ENCODE measurements around the gene ELP5. TPM values are rescaled to one million over a fixed set of nuclear protein-coding genes. Genes with fewer than 3 reads are reported as not detected.

ELP5 gene
- polyA plus RNA-seq, 1 of the 3 experiments (the other 2 are of a cell fraction): 45.4 TPM

DNA sequence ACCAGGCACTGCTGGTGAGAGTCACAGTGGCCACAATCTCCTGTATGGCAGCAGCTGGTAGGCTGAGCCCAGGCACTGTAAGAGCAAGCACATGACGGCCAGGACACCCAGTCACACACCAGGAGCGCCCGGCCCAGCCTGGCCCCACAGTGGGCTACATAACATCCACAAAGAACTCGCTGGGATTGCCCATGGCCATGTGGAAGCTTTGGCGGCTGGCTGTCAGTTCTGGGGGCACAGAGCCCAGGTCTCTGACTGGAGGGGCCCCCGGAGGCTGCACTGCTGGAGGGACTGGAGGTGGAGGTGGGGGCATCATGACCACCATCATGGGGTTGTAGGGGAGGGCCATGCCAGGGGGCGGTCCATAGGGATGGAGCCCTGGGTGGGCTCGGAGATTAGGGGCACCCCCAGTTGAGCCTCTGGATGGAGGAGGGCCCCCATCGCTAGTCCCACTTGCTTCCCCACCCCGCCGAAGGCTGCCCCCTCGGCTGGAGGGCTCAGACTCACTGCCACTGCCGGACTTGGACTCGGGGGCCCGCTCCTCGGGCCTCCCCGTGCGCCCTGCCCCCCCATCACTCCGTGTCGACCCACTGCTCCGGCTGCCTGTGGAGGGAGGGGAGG, 26.2 kb upstream of the ELP5 start:
- WGBS (ENCODE audit: low lambda C conversion rate): 86% methylated on average over 8 of the region's 21 CpGs
- no peak overlapping the region for H3K9ac ChIP-seq
- no peaks in the 10 kb centered on the region for H3K27me3 ChIP-seq (ENCODE audit: insufficient read depth)
- no peak overlapping the region for H3K4me2 ChIP-seq
- H3K9me3 ChIP-seq: no peaks in the 10 kb centered on the region
- no peaks in the 10 kb centered on the region for H3K9me2 ChIP-seq
- H3K4me1 ChIP-seq (ENCODE audit: control insufficient read depth in 1 of 2, insufficient read depth in 2 of 2, low read depth in 1 of 2, low read length in 1 of 2): peaks cover 0 to 13% of the 10 kb centered on the region in 2 experiments; a peak in 2 of 4 replicates
- H4K20me1 ChIP-seq (ENCODE audit: insufficient read depth): peaks cover 13% of the 10 kb centered on the region
- TF ChIP-seq RAD21 (IDR thresholded peaks at IDR 0.05; ENCODE audit: low read length) (no peak), FOXM1 (IDR thresholded peaks at IDR 0.05; ENCODE audit: low read depth) (no peak), FOXJ3 (CRISPR knock-in tag; IDR thresholded peaks at IDR 0.05) (no peak), TCF12 (IDR thresholded peaks at IDR 0.05) (no peak), SMC3 (IDR thresholded peaks at IDR 0.05; ENCODE audit: low read depth, low read length) (no peak), FOSL2 (IDR thresholded peaks at IDR 0.05; ENCODE audit: borderline replicate concordance, low read depth) (no peak)
- H3K36me3 ChIP-seq (replicated peaks in 1 of 2; ENCODE audit: control insufficient read depth in 1 of 2, insufficient read depth in 2 of 2, low read length in 1 of 2): peaks cover 48 to 84% of the 10 kb centered on the region in 2 experiments
- no peak overlapping the region for H2AFZ ChIP-seq (ENCODE audit: low read depth)
- DNase-seq: no peak
- POLR2A ChIA-PET: interaction anchor here (1.0 to 1.4 kb wide), 2 partner anchors 8 to 180 kb away, joined by 3 read pairs; partner anchors contain the start of gene DVL2
- H3F3A ChIP-seq (replicated peaks; ENCODE audit: insufficient read depth): peaks cover 25% of the 10 kb centered on the region
- H3K4me3 ChIP-seq (ENCODE audit: low read depth in 2 of 2, low read length in 1 of 2): no peak overlapping the region
- peaks cover 26% of the 10 kb centered on the region for H3K79me2 ChIP-seq (ENCODE audit: insufficient read depth)
- CTCF ChIA-PET: interaction anchor here (0.6 to 2.3 kb wide), 2 partner anchors 71 to 96 kb away, joined by 3 to 8 read pairs; no protein-coding TSS in a partner anchor
- peak overlapping the region in 1 of 2 experiments; percentile 17; a peak in 1 of 4 replicates for H3K27ac ChIP-seq (ENCODE audit: low read depth in 2 of 2, low read length in 1 of 2)

DNA sequence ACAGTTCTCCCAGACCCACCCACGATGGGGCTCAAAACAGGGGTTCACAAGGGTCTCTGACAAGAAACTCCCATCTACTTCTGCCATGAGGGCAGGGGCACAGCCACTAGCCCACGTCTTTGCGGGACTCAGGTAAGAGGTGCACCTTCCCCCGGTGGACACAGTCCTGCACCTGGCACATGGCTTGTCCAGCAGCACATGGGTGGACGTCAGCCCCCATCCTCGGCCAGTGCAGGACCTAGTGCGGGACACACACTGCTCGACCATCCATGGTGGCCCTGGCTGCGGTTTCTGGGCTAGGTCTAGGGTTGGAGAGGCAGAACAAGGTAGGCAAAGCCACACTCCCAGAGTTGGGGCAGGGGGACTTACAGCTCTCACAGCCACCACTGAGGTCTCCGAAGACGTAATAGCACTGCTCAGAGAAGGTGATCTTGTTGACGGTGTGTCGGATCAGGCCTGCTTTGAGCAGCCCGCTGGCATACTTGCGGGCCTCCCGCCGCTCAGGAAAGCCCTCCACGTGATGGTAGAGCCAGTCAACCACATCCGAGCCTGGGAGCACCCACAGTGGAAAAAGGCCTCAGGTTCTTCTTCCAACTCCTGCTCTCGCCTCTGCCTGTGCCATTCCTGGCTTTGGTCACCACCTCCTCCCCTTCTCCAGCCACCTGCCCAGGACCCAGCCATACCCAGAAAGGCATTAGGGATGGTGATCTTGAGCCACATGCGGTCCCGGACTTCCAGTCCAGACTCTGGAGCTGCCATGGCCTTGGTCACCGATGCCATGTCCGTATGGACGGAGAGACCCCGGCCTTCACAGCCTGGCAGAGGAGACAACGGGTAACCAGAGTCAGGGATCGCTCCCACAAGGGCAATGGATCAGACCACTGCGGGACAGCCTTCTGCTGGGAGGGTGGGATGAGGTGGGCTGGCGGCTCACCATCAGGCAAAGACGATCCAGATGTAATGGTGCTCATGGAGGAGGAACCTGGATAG, 25.0 kb upstream of the ELP5 start:
- Histone ChIP-seq H3K9me2 (no peaks in the 10 kb centered on the region), H3K36me3 (replicated peaks in 1 of 2; ENCODE audit: control insufficient read depth in 1 of 2, insufficient read depth in 2 of 2, low read length in 1 of 2) (peaks cover 42 to 84% of the 10 kb centered on the region in 2 experiments), H3K79me2 (ENCODE audit: insufficient read depth) (peaks cover 26% of the 10 kb centered on the region), H3K4me1 (ENCODE audit: control insufficient read depth in 1 of 2, insufficient read depth in 2 of 2, low read depth in 1 of 2, low read length in 1 of 2) (peaks cover 3 to 6% of the 10 kb centered on the region in 2 experiments; a peak in 2 of 4 replicates), H4K20me1 (ENCODE audit: insufficient read depth) (peaks cover 22% of the 10 kb centered on the region), H3F3A (replicated peaks; ENCODE audit: insufficient read depth) (peaks cover 15% of the 10 kb centered on the region), H2AFZ (ENCODE audit: low read depth) (no peak overlapping the region), H3K4me3 (ENCODE audit: low read depth in 2 of 2, low read length in 1 of 2) (no peak overlapping the region), H3K27ac (ENCODE audit: low read depth in 2 of 2, low read length in 1 of 2) (no peak overlapping the region), H3K9ac (no peak overlapping the region), H3K4me2 (no peak overlapping the region), H3K27me3 (ENCODE audit: insufficient read depth) (no peaks in the 10 kb centered on the region), H3K9me3 (no peaks in the 10 kb centered on the region)
- ChIA-PET CTCF (interaction anchor here (1.0 kb wide), 1 partner anchor 70 kb away, joined by 5 read pairs; no protein-coding TSS in a partner anchor), POLR2A (no interaction called here)
- TF ChIP-seq RCOR1 (IDR thresholded peaks at IDR 0.05; ENCODE audit: low read length) (no peak), FOXJ3 (CRISPR knock-in tag; IDR thresholded peaks at IDR 0.05) (no peak), MEF2A (IDR thresholded peaks at IDR 0.05; ENCODE audit: borderline replicate concordance, low read depth) (no peak), TEAD4 (IDR thresholded peaks at IDR 0.05; ENCODE audit: borderline replicate concordance, insufficient read depth) (no peak), MXI1 (IDR thresholded peaks at IDR 0.05; ENCODE audit: low read depth, low read length) (no peak), FOSL2 (IDR thresholded peaks at IDR 0.05; ENCODE audit: borderline replicate concordance, low read depth) (no peak), CHD2 (IDR thresholded peaks at IDR 0.05; ENCODE audit: low read length, partially characterized antibody) (no peak), YY1 (IDR thresholded peaks at IDR 0.05; ENCODE audit: low read depth) (no peak), RXRA (IDR thresholded peaks at IDR 0.05; ENCODE audit: borderline replicate concordance, low read depth) (no peak), POLR2AphosphoS5 (IDR thresholded peaks at IDR 0.05; ENCODE audit: low read depth, low read length) (no peak), TAF1 (IDR thresholded peaks at IDR 0.05; ENCODE audit: borderline replicate concordance, low read depth, low read length) (no peak), SMC3 (IDR thresholded peaks at IDR 0.05; ENCODE audit: low read depth, low read length) (no peak), TCF12 (IDR thresholded peaks at IDR 0.05) (no peak), GABPA (IDR thresholded peaks at IDR 0.05; ENCODE audit: low read depth) (no peak), ELF1 (IDR thresholded peaks at IDR 0.05) (no peak), EZH2phosphoT487 (IDR thresholded peaks at IDR 0.05; ENCODE audit: borderline replicate concordance, low read depth) (no peak)
- TF ChIP-seq, protein P1, sequence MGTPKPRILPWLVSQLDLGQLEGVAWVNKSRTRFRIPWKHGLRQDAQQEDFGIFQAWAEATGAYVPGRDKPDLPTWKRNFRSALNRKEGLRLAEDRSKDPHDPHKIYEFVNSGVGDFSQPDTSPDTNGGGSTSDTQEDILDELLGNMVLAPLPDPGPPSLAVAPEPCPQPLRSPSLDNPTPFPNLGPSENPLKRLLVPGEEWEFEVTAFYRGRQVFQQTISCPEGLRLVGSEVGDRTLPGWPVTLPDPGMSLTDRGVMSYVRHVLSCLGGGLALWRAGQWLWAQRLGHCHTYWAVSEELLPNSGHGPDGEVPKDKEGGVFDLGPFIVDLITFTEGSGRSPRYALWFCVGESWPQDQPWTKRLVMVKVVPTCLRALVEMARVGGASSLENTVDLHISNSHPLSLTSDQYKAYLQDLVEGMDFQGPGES (IDR thresholded peaks at IDR 0.05; ENCODE audit: low read depth, low read length): no peak
- TF ChIP-seq, protein P2, sequence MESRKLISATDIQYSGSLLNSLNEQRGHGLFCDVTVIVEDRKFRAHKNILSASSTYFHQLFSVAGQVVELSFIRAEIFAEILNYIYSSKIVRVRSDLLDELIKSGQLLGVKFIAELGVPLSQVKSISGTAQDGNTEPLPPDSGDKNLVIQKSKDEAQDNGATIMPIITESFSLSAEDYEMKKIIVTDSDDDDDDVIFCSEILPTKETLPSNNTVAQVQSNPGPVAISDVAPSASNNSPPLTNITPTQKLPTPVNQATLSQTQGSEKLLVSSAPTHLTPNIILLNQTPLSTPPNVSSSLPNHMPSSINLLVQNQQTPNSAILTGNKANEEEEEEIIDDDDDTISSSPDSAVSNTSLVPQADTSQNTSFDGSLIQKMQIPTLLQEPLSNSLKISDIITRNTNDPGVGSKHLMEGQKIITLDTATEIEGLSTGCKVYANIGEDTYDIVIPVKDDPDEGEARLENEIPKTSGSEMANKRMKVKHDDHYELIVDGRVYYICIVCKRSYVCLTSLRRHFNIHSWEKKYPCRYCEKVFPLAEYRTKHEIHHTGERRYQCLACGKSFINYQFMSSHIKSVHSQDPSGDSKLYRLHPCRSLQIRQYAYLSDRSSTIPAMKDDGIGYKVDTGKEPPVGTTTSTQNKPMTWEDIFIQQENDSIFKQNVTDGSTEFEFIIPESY (IDR thresholded peaks at IDR 0.05; ENCODE audit: borderline replicate concordance, low read depth): no peak
- 93% methylated on average over 26 of the region's 31 CpGs for WGBS (ENCODE audit: low lambda C conversion rate)
- DNase-seq: no peak

Measured in SK-N-SH (cell line).